DND-41 (cell line): ENCODE data around the gene SFXN1.

Experiments used
- CTCF ChIP-seq: IDR thresholded peaks from 2 replicates; pipeline ENCODE4 v1.5.1; 2012; ENCODE audit warnings: borderline replicate concordance, low read length, moderate library complexity, mild to moderate bottlenecking; ENCODE audit not compliant: poor library complexity, severe bottlenecking; ENCODE audit errors: extremely low read depth
- EZH2 ChIP-seq: IDR thresholded peaks from 3 replicates; pipeline ENCODE4 v1.6.1; 2012; ENCODE audit warnings: borderline replicate concordance, low read depth, mild to moderate bottlenecking, moderate library complexity, low read length, inconsistent platforms; ENCODE audit not compliant: severe bottlenecking

GRCh38 chr5:175513297-175513696 is 34.9 kb downstream of the SFXN1 start:
- no peak for TF ChIP-seq CTCF
- no peak for TF ChIP-seq EZH2
